GM10266 (cell line): Measurements from ENCODE around the gene TRAPPC12.

Experiments used
- DNase-seq: peaks from one replicate; pipeline ENCODE4 v3.0.0; 2012; ENCODE audit errors: extremely low spot score
- TF ChIP-seq, protein P1 (sequence below): IDR thresholded peaks from 2 replicates; pipeline ENCODE4 v1.5.1; 2012; ENCODE audit warnings: mild to moderate bottlenecking, low read depth; ENCODE audit not compliant: control insufficient read depth, insufficient read depth; ENCODE audit errors: missing control alignments

Gene TRAPPC12

DNA sequence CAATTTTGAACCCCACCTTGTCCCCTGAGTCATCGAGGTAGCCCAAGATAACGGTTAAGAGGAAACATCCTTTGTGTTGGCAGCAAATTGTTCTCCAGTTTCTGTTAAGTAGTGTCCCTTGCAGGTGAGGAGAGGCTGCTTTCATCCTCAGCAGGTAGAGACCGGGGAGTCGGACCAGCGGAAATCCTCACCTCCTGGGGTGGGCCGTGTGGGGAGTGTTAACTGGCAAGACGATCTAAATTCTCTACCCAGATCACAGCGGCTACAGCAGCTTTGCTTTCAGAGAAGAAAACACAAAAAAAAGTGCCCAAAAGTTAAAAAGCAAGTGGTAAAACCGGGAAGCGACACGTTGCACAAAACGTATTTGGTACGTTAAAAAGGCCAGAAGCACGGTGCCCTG lies 76.6 kb downstream of the TRAPPC12 start:
- TF ChIP-seq, protein P1, sequence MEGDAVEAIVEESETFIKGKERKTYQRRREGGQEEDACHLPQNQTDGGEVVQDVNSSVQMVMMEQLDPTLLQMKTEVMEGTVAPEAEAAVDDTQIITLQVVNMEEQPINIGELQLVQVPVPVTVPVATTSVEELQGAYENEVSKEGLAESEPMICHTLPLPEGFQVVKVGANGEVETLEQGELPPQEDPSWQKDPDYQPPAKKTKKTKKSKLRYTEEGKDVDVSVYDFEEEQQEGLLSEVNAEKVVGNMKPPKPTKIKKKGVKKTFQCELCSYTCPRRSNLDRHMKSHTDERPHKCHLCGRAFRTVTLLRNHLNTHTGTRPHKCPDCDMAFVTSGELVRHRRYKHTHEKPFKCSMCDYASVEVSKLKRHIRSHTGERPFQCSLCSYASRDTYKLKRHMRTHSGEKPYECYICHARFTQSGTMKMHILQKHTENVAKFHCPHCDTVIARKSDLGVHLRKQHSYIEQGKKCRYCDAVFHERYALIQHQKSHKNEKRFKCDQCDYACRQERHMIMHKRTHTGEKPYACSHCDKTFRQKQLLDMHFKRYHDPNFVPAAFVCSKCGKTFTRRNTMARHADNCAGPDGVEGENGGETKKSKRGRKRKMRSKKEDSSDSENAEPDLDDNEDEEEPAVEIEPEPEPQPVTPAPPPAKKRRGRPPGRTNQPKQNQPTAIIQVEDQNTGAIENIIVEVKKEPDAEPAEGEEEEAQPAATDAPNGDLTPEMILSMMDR: no peak
- DNase-seq: no peak

DNA sequence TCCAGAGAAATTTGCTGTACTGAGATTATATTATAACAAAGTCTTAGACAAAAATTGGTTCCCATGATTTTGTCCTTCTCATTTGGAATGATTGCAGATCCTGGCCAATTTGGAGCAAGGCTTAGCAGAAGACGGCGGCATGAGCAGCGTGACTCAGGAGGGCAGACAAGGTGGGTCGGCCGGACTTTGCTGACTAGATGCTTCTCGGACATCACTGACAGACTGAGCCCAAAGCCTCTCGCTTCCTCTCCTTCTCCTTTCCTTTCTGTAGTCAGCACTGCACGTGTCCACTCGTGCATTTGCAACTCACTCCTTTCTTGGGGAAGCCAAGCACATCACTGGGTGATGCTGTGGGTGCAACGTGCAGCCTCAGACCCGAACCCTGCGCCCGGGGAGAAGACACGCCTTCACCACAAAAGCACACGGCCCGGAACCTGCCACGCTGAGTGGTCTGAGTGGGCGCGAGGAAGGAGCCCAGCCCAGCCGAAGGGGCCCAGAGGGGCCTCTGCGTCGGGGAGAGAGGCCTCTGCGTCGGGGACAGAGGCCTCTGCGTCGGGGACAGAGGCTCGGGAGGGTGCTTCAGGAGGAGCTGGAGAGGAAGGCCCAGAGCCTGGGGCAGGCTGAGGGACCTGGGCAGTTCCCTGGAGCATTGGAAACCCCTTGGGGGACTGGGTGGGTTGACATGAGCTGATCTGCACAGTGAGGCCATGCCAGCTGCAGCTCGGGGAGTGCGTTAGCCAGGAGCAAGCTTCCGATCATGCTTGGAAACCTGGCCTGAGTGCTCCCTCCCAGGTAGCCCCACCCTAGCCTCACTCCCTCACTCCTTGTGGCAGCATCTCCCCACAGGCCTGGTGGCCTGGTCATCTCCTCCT lies 78.3 kb downstream of the TRAPPC12 start:
- TF ChIP-seq, protein P1: no peak
- DNase-seq: no peak

GRCh38 chr2:3458396-3459184 lies 79.1 kb downstream of the TRAPPC12 start:
- TF ChIP-seq, protein P1: no peak
- DNase-seq: no peak

DNA sequence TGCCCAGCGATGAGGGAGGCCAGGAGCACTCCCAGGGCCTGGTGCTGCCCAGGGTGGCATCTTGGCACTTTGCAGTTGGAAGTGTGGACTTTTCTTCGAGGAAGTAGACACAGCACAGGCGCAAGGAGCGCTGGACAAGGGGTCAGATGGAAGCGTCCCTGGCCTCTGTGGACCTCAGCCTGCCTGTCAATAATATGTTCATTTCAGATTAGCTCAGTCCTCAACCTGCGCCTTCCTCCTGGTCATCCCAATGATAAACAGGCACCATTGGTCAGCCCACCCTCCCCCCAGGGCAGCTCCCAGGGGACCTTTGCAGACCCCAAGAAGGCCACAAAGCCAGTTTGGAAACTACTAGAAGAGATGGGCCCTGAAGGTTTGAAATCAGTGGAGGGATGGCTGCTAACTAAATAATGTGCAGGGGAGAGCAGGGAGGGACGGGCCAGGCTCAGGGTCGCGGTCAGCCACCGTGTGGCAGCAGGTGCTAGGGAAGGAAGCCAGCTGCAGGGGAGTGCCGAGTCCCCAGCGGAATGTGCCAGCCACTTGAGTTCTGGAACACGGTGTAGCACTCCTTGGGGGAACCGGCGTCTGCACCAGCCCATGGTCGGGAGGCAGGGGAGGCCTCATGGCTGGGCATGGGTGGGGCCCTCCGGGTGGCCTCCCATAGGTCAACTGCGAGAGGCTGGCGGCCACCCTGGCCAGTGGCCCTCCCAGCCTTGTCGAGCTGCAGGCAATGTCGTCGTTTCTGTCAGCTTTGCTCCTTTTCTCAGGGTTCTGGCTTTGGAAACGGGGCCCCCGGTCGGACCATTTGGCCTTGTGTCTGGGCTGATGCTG lies 79.9 kb downstream of the TRAPPC12 start:
- TF ChIP-seq, protein P1: no peak
- DNase-seq: no peak

- DNase-seq: no peak
- TF ChIP-seq, protein P1: no peak
These were observed 80.7 kb downstream of the TRAPPC12 start for GRCh38 chr2:3460156-3460555.

GRCh38 chr2:3460831-3461800 lies 81.6 kb downstream of the TRAPPC12 start:
- TF ChIP-seq, protein P1: no peak
- no peak for DNase-seq
